Right lobe of liver (tissue), 4 donors: ENCODE results near the gene VDR.
"Not testable (repeated sequence)": the region's sequence is repeated elsewhere in the genome, so short reads cannot be mapped to it uniquely, and the experiment has no call there.

Experiments
- POLR2A ChIP-seq: fragments of 450-650 bp; IDR thresholded peaks from one replicate; pipeline ENCODE4 v1.6.1; 2017; ENCODE audit warnings: antibody characterized with exemption, mild to moderate bottlenecking
- TF ChIP-seq, protein P1 (sequence below), 4 donors: fragments of 200-600 bp in 3 of 4; fragments of 450-650 bp in 1 of 4; IDR thresholded peaks; one replicate each; pipeline versions ENCODE4 v1.5.1 to v1.8.0; 2016 to 2022; ENCODE audit warnings: antibody characterized with exemption in 4 of 4, mild to moderate bottlenecking in 2 of 4
- donor health status: DM: no; HTN: no; CAD: no.
- donor health status: DM: no; HTN: no; CAD: no.
- donor health status: DM: no; HTN: yes; CAD: no.

GRCh38 chr12:47809518-47809917, 95.3 kb downstream of the VDR start:
- TF ChIP-seq, protein P1, sequence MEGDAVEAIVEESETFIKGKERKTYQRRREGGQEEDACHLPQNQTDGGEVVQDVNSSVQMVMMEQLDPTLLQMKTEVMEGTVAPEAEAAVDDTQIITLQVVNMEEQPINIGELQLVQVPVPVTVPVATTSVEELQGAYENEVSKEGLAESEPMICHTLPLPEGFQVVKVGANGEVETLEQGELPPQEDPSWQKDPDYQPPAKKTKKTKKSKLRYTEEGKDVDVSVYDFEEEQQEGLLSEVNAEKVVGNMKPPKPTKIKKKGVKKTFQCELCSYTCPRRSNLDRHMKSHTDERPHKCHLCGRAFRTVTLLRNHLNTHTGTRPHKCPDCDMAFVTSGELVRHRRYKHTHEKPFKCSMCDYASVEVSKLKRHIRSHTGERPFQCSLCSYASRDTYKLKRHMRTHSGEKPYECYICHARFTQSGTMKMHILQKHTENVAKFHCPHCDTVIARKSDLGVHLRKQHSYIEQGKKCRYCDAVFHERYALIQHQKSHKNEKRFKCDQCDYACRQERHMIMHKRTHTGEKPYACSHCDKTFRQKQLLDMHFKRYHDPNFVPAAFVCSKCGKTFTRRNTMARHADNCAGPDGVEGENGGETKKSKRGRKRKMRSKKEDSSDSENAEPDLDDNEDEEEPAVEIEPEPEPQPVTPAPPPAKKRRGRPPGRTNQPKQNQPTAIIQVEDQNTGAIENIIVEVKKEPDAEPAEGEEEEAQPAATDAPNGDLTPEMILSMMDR (IDR thresholded peaks at IDR 0.05), result not testable (repeated sequence)
- TF ChIP-seq POLR2A, result not testable (repeated sequence)
